ENCODE data around the gene ATN1. TPM values are rescaled to one million over a fixed set of nuclear protein-coding genes. Genes with fewer than 3 reads are reported as not detected.

Gene ATN1
- total and polyA plus RNA-seq, 9 of the 15 experiments (the other 6 are each of a cell fraction or from before 2014, with no cell fraction given): 0.15 to 49.8 (median 2.7) TPM

GRCh38 chr12:6887460-6887859 is 40.3 kb upstream of the ATN1 start:
- no peak for TF ChIP-seq STAT5B (CRISPR knock-in tag; IDR thresholded peaks at IDR 0.05)
- no peak for TF ChIP-seq HNRNPH1 (optimal IDR thresholded peaks at IDR 0.05; ENCODE audit: low read depth, low read length)
- no peak for TF ChIP-seq COPS2 (conservative IDR thresholded peaks at IDR 0.05)
- TF ChIP-seq ZSCAN32 (CRISPR knock-in tag; IDR thresholded peaks at IDR 0.05): no peak
- no peak for TF ChIP-seq ILF3 (IDR thresholded peaks at IDR 0.05; ENCODE audit: borderline replicate concordance)
- no peak for TF ChIP-seq HMGXB4 (CRISPR knock-in tag; IDR thresholded peaks at IDR 0.05)
- TF ChIP-seq ERF (CRISPR knock-in tag; IDR thresholded peaks at IDR 0.05): no peak
- TF ChIP-seq KLF10 (CRISPR knock-in tag; IDR thresholded peaks at IDR 0.05): no peak
- no peak for TF ChIP-seq ZNF561 (CRISPR knock-in tag; conservative IDR thresholded peaks at IDR 0.05)
- TF ChIP-seq SMARCA4 (IDR thresholded peaks at IDR 0.05): no peak
- no peak for TF ChIP-seq SAP30 (IDR thresholded peaks at IDR 0.05; ENCODE audit: borderline replicate concordance, insufficient read depth, low read depth, low read length, poor library complexity, severe bottlenecking)
- 74% methylated on average over 8 of the region's 8 CpGs for WGBS (ENCODE audit: insufficient coverage, low coverage, missing lambda C conversion rate)
- in situ Hi-C loops (cut with MboI): no loop called here
- ChIA-PET POLR2A (interaction anchor here (1.0 to 1.4 kb wide), 2 partner anchors 14 to 36 kb away, joined by 3 to 5 read pairs; partner anchors contain the start of genes SPSB2 and USP5), CTCF (ENCODE audit: low intra/inter-chr PET ratio) (no interaction called here)
- Histone ChIP-seq H2AFZ (ENCODE audit: low read depth, low read length) (0 out of 2 replicates have a peak overlapping the region, but pooled peaks have one; percentile 39), H4K20me1 (replicated peaks; ENCODE audit: control insufficient read depth, insufficient read depth, low read length) (no peaks in the 10 kb centered on the region), H3K79me2 (ENCODE audit: control insufficient read depth, insufficient read depth, low read length) (0 out of 3 replicates have a peak, but pooled peaks cover 2% of the 10 kb centered on the region), H3K9me3 (replicated peaks; ENCODE audit: control insufficient read depth, insufficient read depth, low read depth, low read length) (no peaks in the 10 kb centered on the region), H3K4me1 (replicated peaks in 1 of 2; ENCODE audit: control insufficient read depth in 2 of 2, insufficient read depth in 2 of 2, low read length in 2 of 2) (peaks cover 12 to 23% of the 10 kb centered on the region in 2 experiments; a peak in 4 of 5 replicates), H3K9ac (ENCODE audit: insufficient read depth in 1 of 2, low read depth in 2 of 2, low read length in 2 of 2) (no peak overlapping the region), H3K4me2 (ENCODE audit: insufficient read depth, low read length) (no peak overlapping the region), H3K27me3 (ENCODE audit: control insufficient read depth in 2 of 2, insufficient read depth in 2 of 2, low read length in 2 of 2) (no peaks in the 10 kb centered on the region), H3K9me1 (ENCODE audit: control insufficient read depth, insufficient read depth, low read length) (no peaks in the 10 kb centered on the region), H3K36me3 (ENCODE audit: control insufficient read depth, insufficient read depth, low read length) (peaks cover 14% of the 10 kb centered on the region; the same call in 1 of the 3 replicates), H3K4me3 (no peak overlapping the region), H3K27ac (ENCODE audit: extremely low read depth, low read depth, low read length) (no peak overlapping the region)
- no TSS peak for BruUV-seq (replicated peaks)
- FAIRE-seq (no peak), DNase-seq (ENCODE audit: extremely low read depth in 1 of 4, low spot score in 3 of 4) (no peak), ATAC-seq (no peak)
- intact Hi-C loops (cut with micrococcal nuclease): no loop called here

All from K562 (cell line).